Measurements from ENCODE around the gene ATRNL1.
"Not testable (repeated sequence)": the region's sequence is repeated elsewhere in the genome, so short reads cannot be mapped to it uniquely, and the experiment has no call there.

Gene ATRNL1

GRCh38 chr10:115239761-115240160 lies 146.6 kb downstream of the ATRNL1 start:
- no peak for DNase-seq

GRCh38 chr10:115250784-115251183 lies 157.6 kb downstream of the ATRNL1 start:
- DNase-seq, result no peak

GRCh38 chr10:115253765-115254164 lies 160.6 kb downstream of the ATRNL1 start:
- not testable (repeated sequence) for DNase-seq

GRCh38 chr10:115272482-115272881 lies 179.3 kb downstream of the ATRNL1 start:
- no peak for DNase-seq

GRCh38 chr10:115278294-115278693 lies 185.1 kb downstream of the ATRNL1 start:
- no peak for DNase-seq

- DNase-seq, result no peak
These were observed 202.1 kb downstream of the ATRNL1 start for GRCh38 chr10:115295213-115295805.

GRCh38 chr10:115300080-115300479 lies 206.9 kb downstream of the ATRNL1 start:
- no peak for DNase-seq

- not testable (repeated sequence) for DNase-seq
These were observed 226.5 kb downstream of the ATRNL1 start for GRCh38 chr10:115319669-115320068.

- no peak for DNase-seq
These were observed 228.2 kb downstream of the ATRNL1 start for GRCh38 chr10:115321360-115321759.

GRCh38 chr10:115328331-115328730 lies 235.2 kb downstream of the ATRNL1 start:
- DNase-seq, result no peak

- no peak for DNase-seq
These were observed 242.2 kb downstream of the ATRNL1 start for GRCh38 chr10:115335366-115335765.

- no peak for DNase-seq
These were observed 262.1 kb downstream of the ATRNL1 start for GRCh38 chr10:115355162-115355760.

GRCh38 chr10:115367920-115368319 lies 274.8 kb downstream of the ATRNL1 start:
- DNase-seq, result not testable (repeated sequence)

- DNase-seq, result no peak
These were observed 285.9 kb downstream of the ATRNL1 start for GRCh38 chr10:115379064-115379463.

GRCh38 chr10:115384665-115385064 lies 291.5 kb downstream of the ATRNL1 start:
- no peak for DNase-seq

GRCh38 chr10:115390607-115391006 lies 297.4 kb downstream of the ATRNL1 start:
- DNase-seq, result no peak

GRCh38 chr10:115398026-115398425 lies 304.9 kb downstream of the ATRNL1 start:
- no peak for DNase-seq

GRCh38 chr10:115402699-115403098 lies 309.5 kb downstream of the ATRNL1 start:
- no peak for DNase-seq

- not testable (repeated sequence) for DNase-seq
These were observed 312.7 kb downstream of the ATRNL1 start for GRCh38 chr10:115405838-115406237.

GRCh38 chr10:115409347-115409746 lies 316.2 kb downstream of the ATRNL1 start:
- DNase-seq, result no peak

- DNase-seq, result no peak
These were observed 324.6 kb downstream of the ATRNL1 start for GRCh38 chr10:115417585-115418265.

- no peak for DNase-seq
These were observed 329.5 kb downstream of the ATRNL1 start for GRCh38 chr10:115422624-115423023.

GRCh38 chr10:115427611-115428010 lies 334.4 kb downstream of the ATRNL1 start:
- DNase-seq, result no peak

- DNase-seq, result no peak
These were observed 339.1 kb downstream of the ATRNL1 start for GRCh38 chr10:115432188-115432819.
